H9 (cell line): ENCODE measurements around the gene BHLHE40. TPM values are rescaled to one million over a fixed set of nuclear protein-coding genes. Genes with fewer than 3 reads are reported as not detected.
A peak's percentile ranks its signal among the peaks of the same experiment; 100 is the strongest.

Source experiments
- DNase-seq: peaks from one replicate; pipeline ENCODE4 v3.0.0-alpha.2; 2017
- H2AFZ ChIP-seq: one replicate; pipeline ENCODE4 v1.6.1; 2013; ENCODE audit warnings: mild to moderate bottlenecking, low read length, control low read depth, moderate library complexity
- H2AK5ac ChIP-seq: 2 replicates; pipeline ENCODE4 v1.6.1; 2013; ENCODE audit warnings: low read length, control low read depth, mixed read lengths; ENCODE audit not compliant: insufficient read length
- H2BK120ac ChIP-seq: one replicate; pipeline ENCODE4 v1.6.1; 2013; ENCODE audit warnings: low read depth, mild to moderate bottlenecking, low read length, control low read depth, inconsistent platforms; ENCODE audit not compliant: poor library complexity, severe bottlenecking
- H2BK12ac ChIP-seq: 2 replicates; pipeline ENCODE4 v1.6.1; 2013; ENCODE audit warnings: low read length, control low read depth, mixed read lengths, low read depth; ENCODE audit not compliant: insufficient read length
- H2BK15ac ChIP-seq: 2 replicates; pipeline ENCODE4 v1.6.1; 2013; ENCODE audit warnings: low read depth, low read length, control low read depth
- H2BK20ac ChIP-seq: one replicate; pipeline ENCODE4 v1.6.1; 2013; ENCODE audit warnings: low read depth, mild to moderate bottlenecking, low read length, control low read depth, inconsistent platforms; ENCODE audit not compliant: poor library complexity, severe bottlenecking
- H2BK5ac ChIP-seq: 2 replicates; pipeline ENCODE4 v1.6.1; 2013; ENCODE audit warnings: low read length, control low read depth, mixed read lengths; ENCODE audit not compliant: insufficient read length
- H3K14ac ChIP-seq: 2 replicates; pipeline ENCODE4 v1.6.1; 2013; ENCODE audit warnings: low read length, control low read depth; ENCODE audit not compliant: insufficient read depth
- H3K18ac ChIP-seq: 2 replicates; pipeline ENCODE4 v1.6.1; 2013; ENCODE audit warnings: low read depth, mild to moderate bottlenecking, mixed read lengths, low read length, control low read depth; ENCODE audit not compliant: insufficient read length
- H3K23ac ChIP-seq: 2 replicates; pipeline ENCODE4 v1.6.1; 2013; ENCODE audit warnings: low read length, control low read depth, mixed read lengths, low read depth; ENCODE audit not compliant: insufficient read length
- H3K23me2 ChIP-seq: 2 replicates; pipeline ENCODE4 v1.6.1; 2013; ENCODE audit warnings: low read depth, mild to moderate bottlenecking, mixed read lengths, low read length, control low read depth; ENCODE audit not compliant: insufficient read length, poor library complexity, severe bottlenecking
- H3K27ac ChIP-seq: 2 replicates; pipeline ENCODE4 v1.5.1; 2013; ENCODE audit warnings: low read length, control low read depth, mixed read lengths, low read depth; ENCODE audit not compliant: insufficient read length
- H3K27me3 ChIP-seq: 2 replicates; pipeline ENCODE4 v1.6.1; 2013; ENCODE audit warnings: low read length, control low read depth, inconsistent platforms; ENCODE audit not compliant: insufficient read depth
- H3K4ac ChIP-seq: 2 replicates; pipeline ENCODE4 v1.6.1; 2013; ENCODE audit warnings: low read depth, mild to moderate bottlenecking, control low read depth, inconsistent platforms, low read length, moderate library complexity
- H3K4me1 ChIP-seq: 2 replicates; pipeline ENCODE4 v1.6.1; 2013; ENCODE audit warnings: low read length, control low read depth, inconsistent platforms; ENCODE audit not compliant: insufficient read depth
- H3K4me2 ChIP-seq: 2 replicates; pipeline ENCODE4 v1.6.1; 2013; ENCODE audit warnings: low read length, control low read depth, mixed read lengths; ENCODE audit not compliant: insufficient read length, insufficient read depth
- H3K56ac ChIP-seq: 2 replicates; pipeline ENCODE4 v1.6.1; 2013; ENCODE audit warnings: low read depth, mild to moderate bottlenecking, mixed read lengths, low read length, control low read depth; ENCODE audit not compliant: insufficient read length
- H3K79me1 ChIP-seq: 2 replicates; pipeline ENCODE4 v1.6.1; 2013; ENCODE audit warnings: low read depth, mild to moderate bottlenecking, moderate library complexity, low read length, control low read depth, inconsistent platforms; ENCODE audit not compliant: insufficient read depth, poor library complexity, severe bottlenecking
- H3K79me2 ChIP-seq: 2 replicates; pipeline ENCODE4 v1.6.1; 2013; ENCODE audit warnings: low read length, control low read depth, inconsistent platforms; ENCODE audit not compliant: insufficient read depth
- H3K9ac ChIP-seq: 2 replicates; pipeline ENCODE4 v1.6.1; 2013; ENCODE audit warnings: low read length, control low read depth, mixed read lengths; ENCODE audit not compliant: insufficient read length; ENCODE audit errors: extremely low read depth
- H3K9me3 ChIP-seq: one replicate; pipeline ENCODE4 v1.6.1; 2013; ENCODE audit warnings: low read depth, low read length, inconsistent platforms; ENCODE audit not compliant: control insufficient read depth
- H3T11ph ChIP-seq: one replicate; pipeline ENCODE4 v1.6.1; 2013; ENCODE audit warnings: mild to moderate bottlenecking, low read length, control low read depth, inconsistent platforms
- H4K20me1 ChIP-seq: one replicate; pipeline ENCODE4 v1.6.1; 2013; ENCODE audit not compliant: control insufficient read depth, insufficient read length, insufficient read depth
- H4K5ac ChIP-seq: 2 replicates; pipeline ENCODE4 v1.6.1; 2013; ENCODE audit warnings: low read depth, mild to moderate bottlenecking, mixed read lengths, low read length, control low read depth; ENCODE audit not compliant: insufficient read length
- H4K8ac ChIP-seq: replicated peaks from 2 replicates; pipeline ENCODE4 v1.6.1; 2013; ENCODE audit warnings: low read length, control low read depth, mixed read lengths, low read depth; ENCODE audit not compliant: insufficient read length
- H4K91ac ChIP-seq: 2 replicates; pipeline ENCODE4 v1.6.1; 2013; ENCODE audit warnings: low read depth, mild to moderate bottlenecking, moderate library complexity, mixed read lengths, low read length, control low read depth; ENCODE audit not compliant: insufficient read length
- H3K27ac Mint-ChIP-seq, 3 experiments: 2 replicates in 2 of 3; 3 replicates in 1 of 3; pipeline ENCODE4 v1.8.0; 2020 to 2021; ENCODE audit warnings: mixed read lengths in 3 of 3, mild to moderate bottlenecking in 1 of 3, moderate library complexity in 1 of 3
- H3K27me3 Mint-ChIP-seq: 2 replicates; pipeline ENCODE4 v1.8.0; 2021; ENCODE audit warnings: low read depth, mild to moderate bottlenecking, moderate library complexity, mixed read lengths
- H3K36me3 Mint-ChIP-seq, 3 experiments: 2 replicates in 2 of 3; 3 replicates in 1 of 3; pipeline ENCODE4 v1.8.0; 2020 to 2021; ENCODE audit warnings: low read depth in 3 of 3, mixed read lengths in 3 of 3; ENCODE audit not compliant: insufficient read depth in 1 of 3
- H3K4me1 Mint-ChIP-seq, 2 experiments: 2 replicates each; pipeline ENCODE4 v1.8.0; 2020; ENCODE audit warnings: mixed read lengths in 2 of 2
- H3K4me3 Mint-ChIP-seq, 2 experiments: 2 replicates in 1 of 2; 3 replicates in 1 of 2; pipeline ENCODE4 v1.8.0; 2020 to 2021; ENCODE audit warnings: mild to moderate bottlenecking in 2 of 2, mixed read lengths in 2 of 2, moderate library complexity in 1 of 2
- H3K9me3 Mint-ChIP-seq, 2 experiments: 2 replicates in 1 of 2; 3 replicates in 1 of 2; pipeline ENCODE4 v1.8.0; 2020; ENCODE audit warnings: mild to moderate bottlenecking in 2 of 2, mixed read lengths in 2 of 2, moderate library complexity in 1 of 2
- CTCF ChIP-seq: fragments of 200-600 bp; sonication (generic); conservative IDR thresholded peaks from 3 replicates; pipeline ENCODE4 v1.8.0; 2021; ENCODE audit warnings: antibody characterized with exemption, mild to moderate bottlenecking
- WGBS: extraction: QIAGEN DNeasy Blood & Tissue Kit; methylation state at CpG from one replicate; pipeline ENCODE4 v1.1.7; 2013; ENCODE audit warnings: missing lambda C conversion rate, low lambda C conversion rate, mixed read lengths; ENCODE audit not compliant: insufficient read length; ENCODE audit errors: extremely low coverage; 5-methylcytosine and 5-hydroxymethylcytosine counted together
- total RNA-seq: library from RNA; stranded (reverse); gene quantifications from 2 replicates; pipeline ENCODE4 v1.2.1, GENCODE V29; 2021

BHLHE40 gene
- total RNA-seq, 1 experiment from 2014 or later: 4.1 TPM

DNA sequence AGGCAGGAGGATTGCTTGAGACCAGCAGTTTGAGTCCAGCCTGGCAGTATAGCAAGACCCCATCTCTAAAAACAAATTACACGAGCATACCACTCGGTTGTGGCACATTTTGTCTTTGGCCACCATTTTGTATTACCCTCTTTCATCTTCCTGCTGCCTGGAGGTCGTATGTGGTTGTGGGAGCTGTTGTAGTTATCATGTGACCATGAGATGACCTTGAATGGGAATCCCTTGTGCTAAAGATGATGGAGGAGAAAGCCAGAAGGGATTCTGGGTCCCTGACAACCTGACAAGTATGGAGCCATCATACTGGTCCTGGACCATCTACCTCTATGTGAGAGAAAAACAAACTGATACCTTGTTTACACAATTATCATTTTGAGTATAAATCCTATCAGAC lies 45.2 kb upstream of the BHLHE40 start:
- no peak overlapping the region for H2BK120ac ChIP-seq
- no peak overlapping the region for H3K4ac ChIP-seq
- H3K27me3 ChIP-seq: no peaks in the 10 kb centered on the region
- H4K91ac ChIP-seq: no peak overlapping the region
- H4K20me1 ChIP-seq: no peaks in the 10 kb centered on the region
- H2BK15ac ChIP-seq: no peak overlapping the region
- no peaks in the 10 kb centered on the region for H3K79me2 ChIP-seq
- Mint-ChIP-seq H3K4me3 (no peak overlapping the region), H3K4me1 (no peaks in the 10 kb centered on the region), H3K9me3 (no peaks in the 10 kb centered on the region), H3K27me3 (no peaks in the 10 kb centered on the region), H3K27ac (no peak overlapping the region), H3K36me3 (no peaks in the 10 kb centered on the region)
- H3K27ac ChIP-seq: no peak overlapping the region
- H3K4me1 ChIP-seq: no peaks in the 10 kb centered on the region
- H4K5ac ChIP-seq: peak overlapping the region; percentile 42
- no peaks in the 10 kb centered on the region for H3K79me1 ChIP-seq
- no peak for TF ChIP-seq CTCF
- no peak overlapping the region for H3K14ac ChIP-seq
- H2BK12ac ChIP-seq: no peak overlapping the region
- no peaks in the 10 kb centered on the region for H3K9me3 ChIP-seq
- H2BK5ac ChIP-seq: no peak overlapping the region
- no peak overlapping the region for H2BK20ac ChIP-seq
- no peak overlapping the region for H3K4me2 ChIP-seq
- no peak overlapping the region for H3K23ac ChIP-seq
- no peak for DNase-seq
- H3K9ac ChIP-seq: no peak overlapping the region
- no peak overlapping the region for H3T11ph ChIP-seq
- no peak overlapping the region for H3K18ac ChIP-seq
- H4K8ac ChIP-seq: no peak overlapping the region
- no peak overlapping the region for H2AFZ ChIP-seq
- H3K56ac ChIP-seq: no peak overlapping the region
- no peaks in the 10 kb centered on the region for H3K23me2 ChIP-seq
- H2AK5ac ChIP-seq: no peak overlapping the region
- no CpG with 5 or more reads among the region's 3 CpGs for WGBS
